Frontal cortex (tissue), 4 donors: ENCODE measurements around the gene EML5. TPM values are rescaled to one million over a fixed set of nuclear protein-coding genes. Genes with fewer than 3 reads are reported as not detected.
A peak's percentile ranks its signal among the peaks of the same experiment; 100 is the strongest.

Experiments
- DNase-seq, 2 donors: peaks; one replicate each; pipeline ENCODE4 v3.0.0; 2012; ENCODE audit warnings: low spot score in 2 of 2
- FAIRE-seq: peaks from 2 replicates; lab custom pipeline; 2012; peaks lifted over from hg19 to GRCh38; lab: Jason Lieb, UNC
- total RNA-seq: library from RNA; depleted of rRNA; stranded (reverse); fragments of >200 nt; gene quantifications from one replicate; pipeline ENCODE4 v1.2.3, GENCODE V29; 2014
- donor health status: control.
- donor health status: control.
- donor health status: control.

Gene EML5
- total RNA-seq, 1 donor from 2014 or later: 32.6 TPM

DNA sequence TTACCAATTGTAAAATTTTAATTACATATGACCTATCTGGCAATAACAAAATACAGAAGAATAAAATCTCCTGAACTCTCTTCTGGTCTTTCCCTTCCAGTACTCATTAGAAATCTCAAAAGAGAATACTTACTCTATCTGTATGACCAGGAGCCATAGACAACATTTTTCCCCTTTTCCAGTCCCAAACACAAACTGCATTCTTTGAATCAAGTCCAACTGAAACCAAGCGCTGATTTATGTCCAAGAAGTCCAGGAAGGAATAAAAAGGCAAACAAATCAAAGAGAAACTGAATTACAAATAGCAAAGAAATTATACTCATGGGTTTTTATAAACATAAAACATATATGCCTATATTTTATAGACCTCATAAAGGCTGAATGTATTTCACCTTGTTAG, 46.7 kb downstream of the EML5 start:
- FAIRE-seq: no peak

DNA sequence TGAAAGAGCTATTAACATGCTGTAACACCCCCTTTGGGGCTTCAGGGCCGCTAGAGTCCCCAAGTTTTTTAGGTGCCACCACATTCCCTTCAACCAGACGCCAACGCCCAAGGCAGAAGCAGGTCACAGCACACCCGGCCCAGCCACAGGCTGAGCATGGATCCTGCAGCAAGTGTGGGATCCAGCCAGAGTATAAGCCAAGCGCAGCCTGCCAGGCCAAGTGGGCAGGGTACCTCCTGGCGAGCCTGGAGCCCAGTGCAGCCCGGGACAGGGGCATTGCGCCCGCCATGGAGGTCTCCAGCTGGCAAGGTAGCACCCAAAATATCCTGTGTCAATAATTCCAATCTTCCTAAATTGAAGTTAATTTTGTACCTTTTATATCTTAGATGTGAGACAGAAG, 55.5 kb downstream of the EML5 start:
- DNase-seq (no peak), FAIRE-seq (no peak)

More for the DNA sequence above, 46.7 kb downstream of the EML5 start:
- DNase-seq: no peak

DNA sequence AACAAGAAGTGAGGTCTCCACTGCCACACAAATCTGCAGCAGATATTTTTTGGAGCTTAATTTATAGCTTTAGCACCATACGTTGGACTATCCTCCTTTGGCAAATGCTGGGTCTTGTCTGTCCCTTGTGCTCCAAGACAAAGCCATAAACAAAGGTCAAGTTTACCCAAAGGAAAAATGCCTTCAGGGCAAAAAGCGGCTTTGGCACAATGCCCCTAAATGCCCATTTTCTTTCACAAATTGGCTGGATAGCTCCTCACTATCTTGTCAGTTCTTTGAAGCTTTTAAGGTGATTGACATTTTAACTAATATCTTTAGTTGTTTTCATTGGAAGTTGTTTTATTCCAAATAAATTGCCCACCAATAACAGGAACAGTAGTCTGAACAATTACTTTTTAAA, 59.6 kb downstream of the EML5 start:
- DNase-seq (no peak), FAIRE-seq (no peak)

DNA sequence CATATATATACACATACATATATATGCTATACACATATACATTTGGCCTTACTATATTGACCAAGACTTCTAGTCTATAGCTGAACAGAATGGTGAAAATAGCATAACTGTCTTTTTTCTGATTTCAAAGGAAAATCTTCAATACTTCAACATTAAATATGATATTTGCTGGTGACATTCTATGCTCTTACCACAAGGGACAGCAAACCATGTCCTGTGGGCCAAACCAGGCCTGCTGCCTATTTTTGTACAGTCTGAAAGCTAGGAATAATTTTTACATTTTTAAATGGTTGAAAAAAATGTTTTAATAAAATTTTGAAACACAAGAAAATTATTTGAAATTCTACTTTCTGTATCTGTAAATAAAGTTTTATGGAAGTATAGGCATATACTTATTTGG, 63.6 kb downstream of the EML5 start:
- no peak for FAIRE-seq

DNA sequence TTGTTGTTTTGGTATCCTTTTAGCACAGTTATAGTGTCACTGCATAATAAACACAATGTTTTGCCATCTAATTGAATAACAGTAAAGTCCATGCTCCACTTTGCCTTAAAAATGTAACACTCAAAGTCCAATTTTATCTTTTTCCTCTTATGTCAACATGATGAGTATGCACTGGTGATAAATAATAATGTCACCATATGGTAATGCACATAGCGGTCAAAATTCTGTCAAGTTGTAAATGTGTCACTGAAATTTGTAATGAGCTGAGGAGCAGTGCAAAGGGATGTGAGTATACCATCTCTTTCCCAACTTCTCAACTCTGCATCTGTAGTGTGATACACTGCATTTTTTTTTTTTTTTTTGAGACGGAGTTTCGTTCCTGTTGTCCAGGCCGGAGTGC, 65.7 kb downstream of the EML5 start:
- DNase-seq (no peak), FAIRE-seq (no peak)

More for the DNA sequence above, 63.6 kb downstream of the EML5 start:
- DNase-seq: no peak

DNA sequence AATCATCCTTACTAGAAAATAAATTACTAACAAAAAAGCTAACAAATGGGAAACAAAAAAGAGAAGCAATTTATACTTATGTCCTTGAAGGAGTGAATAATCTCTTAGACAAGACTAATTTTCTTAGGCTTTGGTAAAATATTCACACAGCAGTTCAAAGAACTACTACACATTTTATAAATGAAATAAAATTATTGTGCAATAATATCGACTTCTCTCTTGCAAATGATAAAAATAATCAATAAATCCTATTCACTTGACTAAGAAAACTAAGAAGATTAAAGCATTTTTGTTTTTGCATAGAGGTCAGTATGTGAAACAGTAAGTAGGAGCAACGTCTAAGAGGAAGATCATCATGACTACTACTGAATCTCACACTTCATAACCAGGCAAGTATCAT, 82.0 kb downstream of the EML5 start:
- FAIRE-seq (no peak), DNase-seq (no peak)

DNA sequence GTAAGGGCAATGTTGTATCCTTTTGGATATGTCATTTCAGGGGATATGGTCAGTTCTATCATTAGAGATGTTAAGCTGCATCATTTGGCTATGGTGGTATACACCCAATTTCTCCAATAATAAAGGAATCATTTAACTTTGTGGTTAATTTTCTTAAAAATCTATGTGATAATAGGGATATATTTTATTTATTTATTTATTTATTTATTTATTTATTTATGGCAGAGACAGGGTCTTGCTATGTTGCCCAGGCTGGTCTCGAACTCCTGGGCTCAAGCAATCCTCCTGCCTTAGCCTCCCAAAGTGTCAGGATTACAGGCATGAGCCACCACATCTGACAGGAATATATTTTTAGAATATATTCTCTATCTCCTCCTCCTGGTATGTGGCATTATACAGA, 85.7 kb downstream of the EML5 start:
- FAIRE-seq (no peak), DNase-seq (no peak)

DNA sequence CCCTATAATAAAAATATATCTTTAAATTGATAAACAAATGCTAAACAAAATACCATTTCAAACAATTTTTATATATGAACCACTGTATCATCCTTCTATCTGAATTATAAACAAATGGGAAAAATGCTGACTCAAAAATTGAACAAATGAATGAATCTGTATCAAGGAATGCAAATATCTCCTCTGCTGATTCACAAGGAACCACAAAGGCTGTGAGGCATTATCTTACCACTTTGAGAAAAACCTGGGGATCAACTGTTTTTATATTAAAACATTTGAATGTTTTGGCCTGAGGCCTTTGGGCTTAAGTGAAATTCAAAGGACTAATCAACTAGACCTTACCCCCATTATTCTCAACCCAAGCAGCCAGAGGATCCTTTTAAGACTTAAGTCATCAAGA, 86.3 kb downstream of the EML5 start:
- no peak for DNase-seq
- FAIRE-seq: no peak

DNA sequence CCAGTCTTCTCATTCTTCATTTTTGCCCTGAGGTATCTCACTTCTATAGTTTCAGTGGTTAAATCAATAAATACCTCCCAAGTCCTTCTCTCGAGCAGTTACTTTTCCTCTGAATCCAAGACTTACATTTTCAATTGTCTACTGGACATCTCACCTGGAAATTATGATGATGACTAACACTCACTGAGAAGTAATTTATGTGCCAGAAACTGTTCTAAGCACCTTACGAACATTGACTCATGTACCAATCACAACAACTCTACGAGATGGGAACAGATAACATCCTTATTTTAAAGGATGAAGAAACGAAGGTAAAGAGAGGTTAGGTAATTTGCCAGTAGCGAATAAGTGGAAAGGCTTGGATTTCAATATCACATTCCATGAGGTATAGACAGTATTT, 94.1 kb downstream of the EML5 start:
- DNase-seq (no peak), FAIRE-seq (no peak)

DNA sequence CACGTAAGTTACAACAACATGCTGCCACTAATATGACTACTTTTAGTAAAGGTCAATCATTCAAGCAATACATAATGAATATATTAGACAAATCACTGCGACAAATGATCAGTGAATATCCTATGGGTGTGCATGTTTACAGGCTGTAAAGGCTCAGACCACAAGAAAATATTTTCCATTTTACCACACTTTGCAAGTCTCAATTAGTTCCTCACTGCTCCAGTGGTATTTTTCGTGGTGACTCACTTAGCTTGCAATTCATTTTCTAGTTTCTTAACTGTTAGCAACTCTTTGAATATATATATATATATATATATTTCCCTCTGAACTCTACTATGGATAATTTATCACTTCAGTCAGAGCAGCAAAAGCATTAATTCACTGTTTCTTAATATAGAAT, 96.9 kb downstream of the EML5 start:
- FAIRE-seq: no peak
- no peak for DNase-seq

DNA sequence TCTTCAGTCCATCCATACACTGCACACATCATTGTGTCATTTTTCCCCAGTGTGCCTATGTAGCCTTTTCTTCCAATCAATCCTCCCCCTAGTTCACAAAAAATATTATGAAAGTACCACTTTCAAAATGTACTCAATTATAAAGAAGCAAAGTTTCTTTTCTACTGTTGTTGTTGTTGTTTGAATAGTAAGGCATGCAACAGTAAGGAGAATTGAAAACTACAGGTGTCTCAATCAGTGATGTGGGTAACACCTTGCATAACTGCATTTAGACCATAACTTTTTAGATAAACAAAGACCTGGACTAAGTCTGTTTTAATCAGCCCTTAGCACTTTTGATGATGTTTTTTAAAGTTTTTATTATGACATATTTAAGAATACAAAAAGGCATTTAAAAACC, 104.4 kb downstream of the EML5 start:
- DNase-seq: no peak
- FAIRE-seq: no peak

DNA sequence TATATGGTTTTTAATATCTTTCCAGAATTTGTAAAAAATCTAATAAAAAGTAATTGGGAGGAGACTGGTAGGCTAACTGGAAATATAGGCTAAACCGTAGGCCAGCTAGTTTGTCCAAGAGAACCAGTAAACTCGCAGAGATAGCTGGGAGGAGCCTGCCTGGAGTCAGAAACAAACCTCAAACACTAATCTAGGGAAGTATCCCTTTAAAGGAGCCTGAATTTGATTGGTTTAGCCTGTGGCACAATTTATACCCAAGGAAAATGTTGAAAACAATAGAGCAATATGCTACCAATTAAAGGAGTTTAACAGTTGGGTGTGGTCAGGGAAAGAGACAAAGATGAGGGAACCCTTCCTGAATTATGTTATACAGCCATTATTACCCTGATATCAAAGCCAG, 109.6 kb downstream of the EML5 start:
- DNase-seq (no peak), FAIRE-seq (no peak)

DNA sequence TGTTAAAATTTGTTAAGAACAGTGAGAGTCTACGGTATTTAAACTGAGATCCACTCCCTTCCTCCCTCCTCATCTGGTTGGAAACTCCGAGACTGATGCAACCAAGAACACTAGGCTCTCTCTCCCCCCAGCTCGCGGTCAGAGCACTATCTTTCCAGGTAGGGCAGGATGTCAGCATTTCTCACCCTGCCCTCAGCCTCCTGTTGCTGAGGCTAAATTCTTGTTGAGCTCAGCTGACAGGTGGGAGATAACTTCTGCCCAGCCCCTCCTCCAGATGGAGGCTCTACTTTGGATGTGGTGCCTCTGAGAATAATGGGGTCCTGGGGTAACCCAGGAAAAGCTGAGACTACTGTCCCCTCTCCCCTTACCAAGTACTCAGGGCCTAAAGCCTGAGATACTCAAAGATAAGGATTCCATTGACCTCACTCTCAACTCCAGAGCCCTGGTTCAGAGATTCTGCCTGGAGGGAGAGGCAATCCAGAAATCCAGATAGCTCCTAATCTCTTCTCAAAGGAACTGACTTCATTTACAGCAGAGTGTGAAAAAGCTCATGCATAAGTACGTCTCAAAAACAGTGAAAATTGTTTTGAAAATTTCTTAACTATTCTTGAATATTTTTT, 110.1 kb downstream of the EML5 start:
- FAIRE-seq (no peak), DNase-seq (no peak)

DNA sequence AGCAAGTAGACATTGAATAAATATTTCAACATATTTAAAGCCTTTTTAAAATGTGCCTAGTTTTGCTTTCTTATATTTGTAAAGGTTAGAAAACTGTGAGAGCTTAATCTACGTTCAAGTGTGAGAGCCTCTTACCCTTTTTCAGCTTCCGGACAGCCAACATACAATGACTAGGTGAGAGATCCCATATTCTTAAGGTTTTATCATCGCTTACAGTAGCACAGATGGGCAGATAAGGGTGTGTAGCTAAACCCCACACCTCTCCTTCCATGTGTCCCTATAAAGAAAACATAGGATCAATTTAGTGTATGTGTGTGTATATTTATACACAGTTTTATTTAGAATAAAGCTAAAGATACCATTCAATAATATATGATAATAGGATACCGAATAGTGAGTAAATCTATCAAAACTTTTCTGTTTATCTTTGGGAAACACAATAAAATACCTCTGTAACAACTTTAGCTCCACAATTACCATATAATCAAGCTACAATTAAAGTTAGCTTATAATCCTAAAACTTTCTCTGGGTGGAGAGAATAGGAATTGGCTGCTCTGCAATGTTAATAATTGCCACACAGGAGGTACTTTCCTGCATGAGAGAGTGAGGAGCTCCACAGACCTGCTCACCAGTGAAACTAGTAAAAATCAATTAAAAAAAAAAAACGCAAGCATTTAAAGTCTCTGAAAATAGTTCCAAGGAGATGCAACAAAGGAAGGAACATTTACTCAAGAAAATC, 110.8 kb downstream of the EML5 start:
- no peak for DNase-seq
- FAIRE-seq: no peak

DNA sequence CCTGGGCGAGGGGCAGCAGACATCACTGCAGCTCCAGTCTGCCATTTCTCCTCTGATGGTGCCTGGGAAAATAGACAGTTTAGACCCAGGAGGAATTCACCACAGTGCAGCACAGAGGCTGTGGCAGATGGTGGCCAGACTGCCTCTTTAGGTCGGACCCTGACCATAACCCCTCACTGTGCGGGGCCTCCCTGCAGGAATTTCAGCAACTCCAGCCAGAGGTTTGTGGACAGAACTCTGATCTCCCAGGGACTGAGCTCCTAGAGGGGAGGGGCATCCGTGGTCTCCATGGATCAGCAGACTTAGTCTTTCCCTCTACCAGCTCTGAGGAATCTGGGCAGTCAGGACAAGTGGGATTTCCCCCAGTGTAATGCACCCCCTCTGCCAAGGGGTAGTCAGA, 123.4 kb downstream of the EML5 start:
- FAIRE-seq (no peak), DNase-seq (no peak)

DNA sequence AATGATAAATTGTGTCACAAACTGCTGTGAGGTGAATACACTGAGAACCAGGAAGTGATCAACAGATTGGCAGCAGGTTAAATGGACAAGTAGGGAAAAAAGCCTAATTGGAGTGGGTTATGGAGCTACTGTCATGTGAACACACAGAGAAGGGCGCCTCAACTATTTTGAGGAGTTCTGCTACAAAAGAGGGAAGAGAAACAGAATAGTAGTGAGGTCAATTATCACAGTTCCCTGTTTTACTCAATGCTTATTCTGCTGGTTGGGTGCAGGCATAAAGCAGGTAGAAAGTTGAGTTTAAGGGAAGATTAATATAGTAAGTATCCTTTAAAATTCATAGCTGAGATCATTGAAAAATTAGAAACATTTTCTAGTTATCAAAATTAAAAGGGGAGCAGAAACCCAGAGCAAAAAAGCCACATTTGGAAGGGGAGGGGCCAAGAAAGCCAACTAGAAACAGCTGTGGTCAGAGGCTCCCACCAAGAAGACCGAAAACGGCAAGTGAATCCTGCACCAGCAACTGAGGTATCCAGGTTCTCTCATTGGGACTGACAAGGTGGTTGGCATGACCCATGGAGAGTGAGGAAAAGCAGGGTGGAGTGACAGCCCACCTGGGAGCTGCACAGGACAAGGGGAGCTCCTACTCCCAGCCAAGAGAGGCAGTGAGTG, 124.2 kb downstream of the EML5 start:
- no peak for FAIRE-seq

DNA sequence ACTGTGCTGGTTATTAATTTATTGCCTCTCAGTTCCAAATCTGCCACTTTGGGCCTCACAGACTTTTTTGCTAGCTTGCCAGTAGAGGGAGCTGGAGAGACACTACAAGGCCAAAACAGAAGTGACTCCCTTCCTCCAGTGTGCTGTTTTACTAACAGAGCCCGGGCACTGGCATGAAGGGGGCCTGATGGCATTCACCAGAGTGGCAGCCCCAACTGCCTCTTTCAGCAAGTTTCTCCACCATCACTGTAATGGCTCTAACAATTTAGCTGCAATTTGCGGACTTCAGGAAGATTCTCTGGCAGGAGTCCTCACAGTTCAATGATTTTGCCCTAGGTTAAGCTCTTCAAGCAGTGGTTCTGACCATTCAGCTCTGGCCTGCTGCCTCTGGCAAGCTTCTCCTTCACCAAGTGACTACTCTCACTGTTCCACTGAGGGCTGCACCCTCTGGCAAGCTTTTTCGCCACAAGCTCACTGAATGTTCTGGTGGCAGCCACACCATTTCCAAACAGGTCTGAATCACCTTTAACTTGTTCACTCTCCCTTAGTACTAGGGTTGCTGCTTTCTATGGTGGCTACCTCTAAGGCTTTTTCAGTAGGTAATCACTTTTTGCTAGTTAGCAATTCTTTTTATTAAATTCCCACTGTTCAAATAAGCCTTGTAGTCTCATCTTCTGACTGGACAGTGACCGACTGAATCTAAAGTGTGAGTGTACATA, 125.0 kb downstream of the EML5 start:
- no peak for FAIRE-seq
- DNase-seq: peak; percentile 14 to 48

More for the DNA sequence above, 124.2 kb downstream of the EML5 start:
- DNase-seq: no peak

DNA sequence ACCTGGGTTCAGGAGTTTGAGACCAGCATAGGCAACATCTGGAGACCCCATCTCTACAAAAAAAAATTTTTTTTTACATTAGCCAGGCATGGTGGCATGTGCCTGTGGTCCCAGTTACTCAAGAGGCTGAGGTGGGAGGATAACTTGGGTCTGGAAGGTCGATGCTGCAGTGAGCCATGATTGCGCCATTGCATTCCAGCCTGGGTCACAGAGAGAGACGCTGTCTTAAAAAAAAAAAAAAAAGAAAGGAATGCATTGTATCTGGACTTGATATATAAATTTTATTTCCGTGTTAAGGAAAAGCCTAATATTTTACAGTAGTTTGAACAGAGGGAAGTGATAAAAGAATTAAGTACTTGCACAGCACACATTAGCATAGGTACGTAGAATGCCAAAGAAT, 132.7 kb downstream of the EML5 start:
- no peak for DNase-seq
- FAIRE-seq: no peak

DNA sequence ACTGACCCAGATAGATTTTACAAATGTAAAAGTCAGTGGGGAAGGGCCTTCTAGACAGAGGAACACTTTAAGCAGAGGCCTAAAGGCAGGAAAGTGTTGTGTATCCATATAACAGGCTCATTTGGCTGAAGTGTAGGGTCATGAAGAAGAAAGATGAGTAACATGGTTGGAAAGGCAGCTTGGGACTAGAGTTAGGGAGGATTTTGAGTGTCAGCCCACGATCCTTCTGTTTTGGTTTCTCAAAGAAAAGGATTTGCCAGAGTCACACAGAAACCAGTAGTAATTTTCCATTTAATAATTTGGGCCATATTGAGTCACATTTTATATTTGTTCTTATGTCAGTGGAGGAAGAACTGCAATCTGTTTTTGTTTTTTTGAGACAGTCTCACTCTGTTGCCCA, 153.5 kb downstream of the EML5 start:
- DNase-seq: no peak
- FAIRE-seq: no peak

DNA sequence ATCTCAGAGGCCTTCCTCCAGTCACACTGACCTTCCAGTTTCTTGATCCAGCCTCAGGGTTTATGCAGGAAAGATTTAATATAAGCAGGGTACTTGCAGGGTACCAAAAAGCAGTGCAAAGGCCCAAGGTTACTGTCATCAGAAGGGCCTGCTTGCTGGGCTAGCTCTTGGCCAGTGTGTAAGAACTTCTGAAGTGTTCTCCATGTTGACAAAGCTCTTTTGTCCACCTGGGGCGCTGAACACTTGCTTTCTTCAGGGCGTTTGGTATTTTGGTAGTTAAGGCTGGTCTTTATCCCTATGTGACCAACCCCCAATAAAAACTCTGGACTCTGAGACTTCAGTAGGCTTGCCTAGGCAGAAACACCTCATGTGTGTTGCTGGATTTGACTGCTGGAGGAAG, 160.2 kb downstream of the EML5 start:
- DNase-seq (no peak), FAIRE-seq (no peak)

DNA sequence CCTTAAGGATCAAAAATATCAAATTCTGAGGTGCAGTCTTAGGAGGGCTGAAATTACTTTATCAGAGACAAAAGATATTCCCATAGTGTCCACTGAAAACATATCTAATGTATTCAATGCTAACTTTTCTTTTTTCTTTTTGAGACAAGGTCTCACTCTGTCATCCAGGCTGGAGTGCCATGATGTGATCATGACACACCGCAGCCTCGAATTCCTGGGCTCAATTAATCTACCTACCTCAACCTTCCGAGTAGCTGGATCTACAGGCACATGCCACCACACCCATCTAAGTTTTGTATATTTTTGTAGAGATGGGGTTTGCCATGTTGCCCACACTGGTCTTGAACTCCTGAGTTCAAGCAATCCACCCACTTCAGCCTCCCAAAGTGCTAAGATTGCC, 161.7 kb downstream of the EML5 start:
- no peak for DNase-seq
- no peak for FAIRE-seq
